HG03108 (cell line): ENCODE measurements around the gene TMX1.
A peak's percentile ranks its signal among the peaks of the same experiment; 100 is the strongest.
"Not testable (repeated sequence)": the region's sequence is repeated elsewhere in the genome, so short reads cannot be mapped to it uniquely, and the experiment has no call there.

Source experiments
- ATAC-seq: cut with Tn5 transposase; IDR thresholded peaks from one replicate; pipeline ENCODE4 v1.9.1; 2021; ENCODE audit warnings: moderate library complexity; ENCODE audit not compliant: unreplicated experiment

The TMX1 gene, protein sequence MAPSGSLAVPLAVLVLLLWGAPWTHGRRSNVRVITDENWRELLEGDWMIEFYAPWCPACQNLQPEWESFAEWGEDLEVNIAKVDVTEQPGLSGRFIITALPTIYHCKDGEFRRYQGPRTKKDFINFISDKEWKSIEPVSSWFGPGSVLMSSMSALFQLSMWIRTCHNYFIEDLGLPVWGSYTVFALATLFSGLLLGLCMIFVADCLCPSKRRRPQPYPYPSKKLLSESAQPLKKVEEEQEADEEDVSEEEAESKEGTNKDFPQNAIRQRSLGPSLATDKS

GRCh38 chr14:51239813-51240803 lies at the start of gene TMX1:
Gene TMX1 (plus strand): TSS chr14:51240247. CDS start chr14:51240293, 46 bp downstream.
- peak; percentile 96 for ATAC-seq

DNA sequence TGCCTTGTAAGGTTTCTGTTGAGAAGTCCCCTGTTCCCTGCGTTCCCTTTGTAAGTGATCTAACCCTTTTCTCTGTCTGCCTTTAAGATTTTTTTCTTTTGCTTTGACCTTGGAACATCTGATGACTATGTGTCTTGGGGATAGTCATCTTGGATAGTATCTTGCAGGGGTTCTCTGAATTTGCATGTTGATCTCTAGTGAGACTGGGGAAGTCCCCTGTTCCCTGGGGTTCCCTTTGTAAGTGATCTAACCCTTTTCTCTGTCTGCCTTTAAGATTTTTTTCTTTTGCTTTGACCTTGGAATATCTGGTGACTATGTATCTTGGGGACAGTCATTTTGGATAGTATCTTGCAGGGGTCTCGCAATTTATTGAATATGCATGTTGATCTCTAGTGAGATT lies 38.2 kb upstream of the TMX1 start:
- ATAC-seq = no peak

- peak; percentile 61 for ATAC-seq
Measured at GRCh38 chr14:51202914-51203665, 37.0 kb upstream of the TMX1 start.

GRCh38 chr14:51203881-51204280 lies 36.2 kb upstream of the TMX1 start:
- no peak for ATAC-seq

- no peak for ATAC-seq
Measured at GRCh38 chr14:51205486-51205885, 34.6 kb upstream of the TMX1 start.

DNA sequence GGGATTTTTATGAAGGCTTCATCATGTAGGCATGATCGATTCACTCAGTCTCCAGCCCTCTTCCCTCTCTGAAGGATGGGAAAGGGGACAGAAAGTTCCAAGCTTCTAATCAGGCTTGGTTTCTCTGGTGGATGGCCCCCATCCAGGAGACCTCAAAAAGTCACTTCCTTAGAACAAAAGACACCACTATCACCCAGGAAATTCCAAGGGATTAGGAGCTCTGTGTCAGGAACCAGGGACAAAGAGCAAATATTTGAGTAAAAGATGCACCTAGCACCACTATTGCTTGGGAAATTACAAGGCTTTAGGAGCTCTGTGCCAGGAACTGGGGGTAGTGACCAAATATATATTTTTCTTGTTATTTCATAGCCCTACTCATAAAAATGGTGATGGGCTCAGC lies 33.6 kb upstream of the TMX1 start:
- no peak for ATAC-seq

- no peak for ATAC-seq
Measured at GRCh38 chr14:51207621-51208020, 32.4 kb upstream of the TMX1 start.

DNA sequence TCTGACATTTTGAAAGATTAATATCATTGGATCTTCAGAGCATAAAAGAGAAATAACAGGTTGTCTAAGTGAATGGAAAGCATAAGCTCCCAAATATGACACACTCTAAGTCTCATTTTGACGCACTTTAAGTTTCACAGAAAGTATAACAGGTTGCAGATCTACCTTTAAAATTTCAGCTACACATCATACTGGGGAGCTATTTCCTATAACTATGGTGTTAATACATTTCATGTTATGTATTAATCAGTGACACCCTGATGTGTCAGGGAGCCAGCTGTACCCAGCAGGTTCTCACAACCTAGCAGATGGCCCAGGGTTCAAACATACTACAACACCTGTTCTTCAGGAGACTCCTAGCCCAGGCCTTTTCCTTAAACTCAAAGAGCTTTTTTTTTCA lies 31.1 kb upstream of the TMX1 start:
- ATAC-seq = no peak

GRCh38 chr14:51209457-51209856 lies 30.6 kb upstream of the TMX1 start:
- ATAC-seq = no peak

GRCh38 chr14:51210594-51210993 lies 29.5 kb upstream of the TMX1 start:
- ATAC-seq = no peak

GRCh38 chr14:51211149-51211548 lies 28.9 kb upstream of the TMX1 start:
- ATAC-seq = no peak

- no peak for ATAC-seq
Measured at GRCh38 chr14:51216602-51217001, 23.4 kb upstream of the TMX1 start.

- ATAC-seq = no peak
Measured at GRCh38 chr14:51219473-51220448, 20.3 kb upstream of the TMX1 start.

- not testable (repeated sequence) for ATAC-seq
Measured at GRCh38 chr14:51223463-51223862, 16.6 kb upstream of the TMX1 start.

DNA sequence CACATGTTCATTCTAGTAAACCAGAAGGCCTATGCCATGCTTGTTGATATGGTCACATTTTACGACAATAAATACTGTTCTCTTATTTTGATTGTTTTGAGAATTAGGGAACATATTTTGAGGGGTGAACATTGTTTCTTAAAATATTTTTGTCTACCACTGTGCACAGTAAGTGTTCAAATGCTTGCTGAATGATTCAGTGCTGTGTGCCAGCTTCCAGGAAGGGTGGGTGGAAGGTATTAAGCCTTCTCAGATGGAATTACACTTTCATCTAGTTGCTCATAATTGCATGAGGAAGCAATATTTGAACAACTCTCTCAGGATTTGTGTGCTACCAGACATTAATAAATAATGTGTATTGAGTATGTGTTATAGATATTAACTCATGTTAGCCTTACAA lies 15.5 kb upstream of the TMX1 start:
- ATAC-seq = no peak

- ATAC-seq = no peak
Measured at GRCh38 chr14:51225751-51226150, 14.3 kb upstream of the TMX1 start.

- no peak for ATAC-seq
Measured at GRCh38 chr14:51228391-51228790, 11.7 kb upstream of the TMX1 start.

DNA sequence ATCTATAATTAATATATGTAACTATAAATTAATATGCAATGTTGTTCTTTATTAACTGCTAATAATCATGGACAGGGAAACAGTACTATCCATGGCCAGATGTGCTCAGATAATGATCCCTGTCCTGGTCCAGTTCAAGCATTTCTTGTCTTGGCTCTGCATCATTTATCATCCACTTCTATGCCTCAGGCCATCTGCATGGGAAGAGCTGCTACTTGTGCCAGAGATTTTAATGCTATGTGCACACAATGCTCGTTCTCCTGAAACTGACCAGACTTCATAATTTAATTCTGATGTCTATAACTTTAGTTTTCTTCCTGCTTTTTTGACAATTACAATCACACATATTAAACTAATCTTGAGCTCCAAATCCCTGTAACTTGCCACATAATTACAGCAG lies 11.2 kb upstream of the TMX1 start:
- ATAC-seq = no peak

- ATAC-seq = no peak
Measured at GRCh38 chr14:51236314-51236713, 3.7 kb upstream of the TMX1 start.

- no peak for ATAC-seq
Measured at GRCh38 chr14:51240804-51241380, 845 bp downstream of the TMX1 start.
